IMR-90 (cell line): ENCODE results near the gene RAB1B. TPM values are rescaled to one million over a fixed set of nuclear protein-coding genes. Genes with fewer than 3 reads are reported as not detected.

Experiments
- ATAC-seq: fragments of 200-7000 bp; cut with Tn5 transposase; 2 replicates; pipeline ENCODE4 v1.9.1; 2020; ENCODE audit warnings: low read depth, mild to moderate bottlenecking, moderate library complexity
- BruUV-seq: library from RNA; stranded (reverse); fragments of 400-500 nt; replicated peaks from 2 replicates; lab custom pipeline; 2021; lab: Mats Ljungman, UMichigan
- CTCF ChIA-PET: fragments of 300-600 bp; formaldehyde crosslinking; extraction: SDS; loops from one replicate; lab custom pipeline; 2021; ENCODE audit warnings: antibody characterized with exemption; lab: Yijun Ruan, JAX
- POLR2A ChIA-PET: fragments of 300-600 bp; sonication (Branson Sonifier 250); formaldehyde crosslinking; loops from one replicate; lab custom pipeline; 2022; ENCODE audit warnings: antibody characterized with exemption; ENCODE audit not compliant: unreplicated experiment; lab: Charles Lee
- DNase-seq: peaks from one replicate; pipeline ENCODE4 v3.0.0; 2013
- H2AFZ ChIP-seq: replicated peaks from 2 replicates; pipeline ENCODE3; 2013; ENCODE audit warnings: low read length, mild to moderate bottlenecking; ENCODE audit not compliant: poor library complexity
- H2AK5ac ChIP-seq: 2 replicates; pipeline ENCODE4 v1.6.1; 2013; ENCODE audit warnings: low read depth, low read length, inconsistent platforms
- H2AK9ac ChIP-seq: replicated peaks from 2 replicates; pipeline ENCODE3; 2013; ENCODE audit warnings: mild to moderate bottlenecking, low read depth, low read length, moderate library complexity; ENCODE audit not compliant: poor library complexity
- H2BK120ac ChIP-seq: 2 replicates; pipeline ENCODE4 v1.6.1; 2013; ENCODE audit warnings: low read depth, low read length, inconsistent platforms
- H2BK15ac ChIP-seq: 3 replicates; pipeline ENCODE4 v1.6.1; 2013; ENCODE audit warnings: low read depth, low read length, inconsistent platforms
- H2BK20ac ChIP-seq: 2 replicates; pipeline ENCODE4 v1.6.1; 2013; ENCODE audit warnings: low read depth, mild to moderate bottlenecking, inconsistent platforms, low read length, moderate library complexity
- H2BK5ac ChIP-seq: 2 replicates; pipeline ENCODE4 v1.6.1; 2013; ENCODE audit warnings: mild to moderate bottlenecking, low read depth, low read length, inconsistent platforms; ENCODE audit not compliant: poor library complexity, severe bottlenecking
- H3K14ac ChIP-seq: replicated peaks from 2 replicates; pipeline ENCODE4 v1.6.1; 2013; ENCODE audit warnings: low read depth, low read length, inconsistent platforms
- H3K18ac ChIP-seq: 2 replicates; pipeline ENCODE4 v1.6.1; 2013; ENCODE audit warnings: low read depth, low read length, control low read depth
- H3K23ac ChIP-seq: 2 replicates; pipeline ENCODE4 v1.6.1; 2013; ENCODE audit warnings: low read depth, low read length, inconsistent platforms
- H3K27ac ChIP-seq: 2 replicates; pipeline ENCODE4 v1.5.1; 2013; ENCODE audit warnings: mild to moderate bottlenecking, control low read depth, low read length; ENCODE audit not compliant: insufficient read depth
- H3K27me3 ChIP-seq: 2 replicates; pipeline ENCODE4 v1.6.1; 2013; ENCODE audit warnings: low read length; ENCODE audit not compliant: control insufficient read depth, insufficient read depth
- H3K36me3 ChIP-seq: 2 replicates; pipeline ENCODE4 v1.6.1; 2013; ENCODE audit warnings: low read length, mixed read lengths; ENCODE audit not compliant: control insufficient read depth, insufficient read depth
- H3K4ac ChIP-seq: 2 replicates; pipeline ENCODE4 v1.6.1; 2013; ENCODE audit warnings: low read depth, low read length, inconsistent platforms
- H3K4me1 ChIP-seq: 2 replicates; pipeline ENCODE4 v1.6.1; 2013; ENCODE audit warnings: low read length, mixed read lengths; ENCODE audit not compliant: control insufficient read depth, insufficient read depth
- H3K4me2 ChIP-seq: 2 replicates; pipeline ENCODE4 v1.6.1; 2013; ENCODE audit warnings: low read depth, mild to moderate bottlenecking, control low read depth, low read length, moderate library complexity
- H3K4me3 ChIP-seq: 2 replicates; pipeline ENCODE4 v1.5.1; 2013; ENCODE audit warnings: low read depth, mild to moderate bottlenecking, control low read depth, low read length, moderate library complexity; ENCODE audit not compliant: insufficient read depth
- H3K56ac ChIP-seq: 2 replicates; pipeline ENCODE4 v1.6.1; 2013; ENCODE audit warnings: low read length, inconsistent platforms; ENCODE audit not compliant: insufficient read depth; ENCODE audit errors: extremely low read depth
- H3K79me1 ChIP-seq, 2 experiments: 2 replicates each; pipeline ENCODE4 v1.6.1; 2013; ENCODE audit warnings: low read length in 2 of 2, inconsistent platforms in 1 of 2, low read depth in 1 of 2
- H3K9ac ChIP-seq: 2 replicates; pipeline ENCODE4 v1.6.1; 2013; ENCODE audit warnings: low read depth, low read length, control low read depth
- H3K9me1 ChIP-seq: 2 replicates; pipeline ENCODE4 v1.6.1; 2013; ENCODE audit warnings: low read length, inconsistent platforms; ENCODE audit not compliant: insufficient read depth
- H3K9me3 ChIP-seq: 2 replicates; pipeline ENCODE4 v1.6.1; 2013; ENCODE audit warnings: low read length; ENCODE audit not compliant: control insufficient read depth, insufficient read depth
- H4K20me1 ChIP-seq: 2 replicates; pipeline ENCODE4 v1.6.1; 2013; ENCODE audit warnings: low read length, inconsistent platforms; ENCODE audit not compliant: insufficient read depth
- H4K5ac ChIP-seq: 2 replicates; pipeline ENCODE4 v1.6.1; 2013; ENCODE audit warnings: mild to moderate bottlenecking, low read depth, low read length, control low read depth
- H4K8ac ChIP-seq, 2 experiments: 2 replicates each; pipeline ENCODE4 v1.6.1; 2013; ENCODE audit warnings: low read depth in 2 of 2, low read length in 2 of 2, control low read depth in 1 of 2, inconsistent platforms in 1 of 2
- H4K91ac ChIP-seq: 2 replicates; pipeline ENCODE4 v1.6.1; 2013; ENCODE audit warnings: low read depth, low read length, inconsistent platforms; ENCODE audit not compliant: insufficient read depth
- BHLHE40 ChIP-seq: fragments of 150-350 bp; IDR thresholded peaks from 2 replicates; pipeline ENCODE4 v1.6.1; 2016; ENCODE audit warnings: mild to moderate bottlenecking, low read depth, low read length
- CEBPB ChIP-seq: IDR thresholded peaks from 2 replicates; pipeline ENCODE4 v1.6.1; 2012; ENCODE audit warnings: low read depth, low read length, improper control_type of control experiment
- CHD1 ChIP-seq: IDR thresholded peaks from 2 replicates; pipeline ENCODE4 v1.6.1; 2012; ENCODE audit warnings: low read depth, low read length, improper control_type of control experiment
- FOS ChIP-seq: fragments of 150-350 bp; IDR thresholded peaks from 2 replicates; pipeline ENCODE4 v1.6.1; 2016; ENCODE audit warnings: low read depth, low read length
- MAFK ChIP-seq: IDR thresholded peaks from 2 replicates; pipeline ENCODE4 v1.6.1; 2012; ENCODE audit warnings: low read depth, low read length, improper control_type of control experiment
- MAZ ChIP-seq: IDR thresholded peaks from 2 replicates; pipeline ENCODE4 v1.6.1; 2012; ENCODE audit warnings: low read depth, mild to moderate bottlenecking, low read length, improper control_type of control experiment, moderate library complexity, borderline replicate concordance
- MXI1 ChIP-seq: IDR thresholded peaks from 2 replicates; pipeline ENCODE4 v1.6.1; 2012; ENCODE audit warnings: low read depth, mild to moderate bottlenecking, low read length, moderate library complexity, borderline replicate concordance
- NFE2L2 ChIP-seq: fragments of 150-350 bp; IDR thresholded peaks from 2 replicates; pipeline ENCODE4 v1.6.1; 2016; ENCODE audit warnings: low read depth, mild to moderate bottlenecking, low read length
- POLR2A ChIP-seq: IDR thresholded peaks from 2 replicates; pipeline ENCODE4 v1.6.1; 2012; ENCODE audit warnings: mild to moderate bottlenecking, low read depth, low read length
- RAD21 ChIP-seq: IDR thresholded peaks from 2 replicates; pipeline ENCODE4 v1.6.1; 2012; ENCODE audit warnings: low read length, improper control_type of control experiment
- RCOR1 ChIP-seq: IDR thresholded peaks from 2 replicates; pipeline ENCODE4 v1.6.1; 2012; ENCODE audit warnings: mild to moderate bottlenecking, low read length, improper control_type of control experiment; ENCODE audit not compliant: insufficient replicate concordance
- RFX5 ChIP-seq: IDR thresholded peaks from 2 replicates; pipeline ENCODE4 v1.8.0; 2012; ENCODE audit warnings: low read depth, mild to moderate bottlenecking, low read length, moderate library complexity
- SMC3 ChIP-seq: fragments of 150-350 bp; IDR thresholded peaks from 2 replicates; pipeline ENCODE4 v1.6.1; 2016; ENCODE audit warnings: low read depth, mild to moderate bottlenecking, antibody characterized with exemption, low read length, moderate library complexity
- WGBS, 2 experiments: methylation state at CpG; one replicate each; pipeline versions ENCODE4 v1.1.5 to v1.1.7; 2013; ENCODE audit warnings: missing lambda C conversion rate in 2 of 2; ENCODE audit not compliant: insufficient read length in 1 of 2; ENCODE audit errors: extremely low coverage in 2 of 2; 5-methylcytosine and 5-hydroxymethylcytosine counted together
- dilution Hi-C: fragments of 300-500 bp; cut with HindIII; formaldehyde crosslinking; loops from one replicate; pipeline ENCODE4 v1.14.3; 2018; ENCODE audit warnings: low sequenced_read_pairs; ENCODE audit not compliant: unreplicated experiment
- in situ Hi-C: fragments of 300-500 bp; cut with MboI; formaldehyde crosslinking; loops from 3 replicates; pipeline ENCODE4 v1.14.3; 2019; ENCODE audit warnings: low sequenced_read_pairs, inconsistent platforms, mixed read lengths
- intact Hi-C: fragments of 100-400 bp; cut with micrococcal nuclease; formaldehyde crosslinking; loops from 2 replicates; pipeline ENCODE4 v1.10.0; 2022
- polyA plus RNA-seq, 3 experiments: library from polyadenylated mRNA; depleted of rRNA; stranded (reverse); fragments of >200 nt; gene quantifications; 2 replicates each; pipeline ENCODE4 v1.2.3, GENCODE V29; 2012; ENCODE audit warnings: low replicate concordance in 1 of 3
- total RNA-seq: library from RNA; depleted of rRNA; stranded (reverse); fragments of >200 nt; gene quantifications from 2 replicates; pipeline ENCODE4 v1.2.3, GENCODE V29; 2012
- TF ChIP-seq, protein P1 (sequence below): conservative IDR thresholded peaks from 2 replicates; pipeline ENCODE4 v1.5.1; 2012; ENCODE audit warnings: mild to moderate bottlenecking, low read depth, low read length, improper control_type of control experiment
- TF ChIP-seq, protein P2 (sequence below): fragments of 150-350 bp; IDR thresholded peaks from 2 replicates; pipeline ENCODE4 v1.6.1; 2017; ENCODE audit warnings: mild to moderate bottlenecking, antibody characterized with exemption, low read length, low read depth

RAB1B gene
- total and polyA plus RNA-seq, 2 of the 4 experiments (the other 2 are of a cell fraction) = 83.7 to 248 TPM

DNA sequence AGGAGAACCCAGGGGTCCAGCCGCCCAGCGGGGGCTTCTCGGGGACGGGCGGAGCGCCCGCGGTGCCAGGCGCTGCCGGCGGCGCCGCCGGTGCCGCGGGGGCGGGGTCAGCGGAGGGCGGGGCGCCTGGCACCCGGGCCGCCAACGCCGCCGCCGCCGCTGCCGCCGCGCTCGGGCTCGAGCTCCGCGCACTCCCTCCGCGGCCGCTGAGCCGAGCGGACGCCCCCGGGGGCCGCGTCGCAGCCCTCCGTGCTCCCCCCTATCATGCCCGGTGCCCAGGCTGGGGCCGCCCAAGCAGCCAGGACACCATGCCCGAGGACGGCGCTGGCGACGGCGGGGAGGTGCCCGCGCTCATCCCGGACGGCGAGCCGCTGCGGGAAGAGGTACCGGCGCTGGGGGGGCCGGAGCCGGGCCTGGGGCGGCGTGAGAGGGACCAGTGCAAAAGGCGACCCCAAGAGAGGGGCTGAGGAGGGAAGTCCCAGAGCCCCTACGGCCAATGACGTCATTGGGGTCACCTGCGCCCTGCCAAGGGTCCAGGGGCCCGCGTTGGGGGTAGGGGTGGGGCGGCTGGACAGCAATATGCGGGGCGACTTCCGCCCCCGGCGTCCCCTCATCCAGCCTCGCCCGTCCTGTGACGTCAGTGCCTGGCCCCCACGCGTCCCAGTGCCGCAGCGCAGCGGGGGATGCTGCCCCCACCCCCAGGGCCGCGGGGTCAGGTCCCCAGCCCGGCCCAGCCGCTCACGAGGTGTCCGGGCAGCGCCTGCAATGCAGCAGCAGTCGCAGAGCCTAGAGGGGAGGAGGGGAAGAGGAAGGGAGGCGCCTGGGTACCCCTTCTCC is 23.5 kb downstream of the RAB1B start, which contains the start of gene TMEM151A:
Gene TMEM151A (plus strand): TSS at position 189 of the 837 bp plus-strand sequence. CDS start 120 bp downstream, at position 309.
- Histone ChIP-seq H3K4ac (no peak within 1 kb of the TSS), H4K91ac (no peak within 1 kb of the TSS), H4K20me1 (peaks cover 6% of the 10 kb centered on the region; the same call in 1 of the 2 replicates), H2BK15ac (no peak within 1 kb of the TSS), H3K4me3 (0 out of 2 replicates have a peak within 1 kb of the TSS, but pooled peaks have one; percentile 18), H3K56ac (no peak within 1 kb of the TSS), H3K27ac (no peak within 1 kb of the TSS), H3K18ac (no peak within 1 kb of the TSS), H3K4me1 (peaks cover 11% of the 10 kb centered on the region), H3K36me3 (no peaks in the 10 kb centered on the region), H2BK20ac (no peak within 1 kb of the TSS), H4K8ac (no peak within 1 kb of the TSS), H2AK5ac (no peak within 1 kb of the TSS), H4K5ac (no peak within 1 kb of the TSS), H3K9ac (no peak within 1 kb of the TSS), H3K9me3 (no peaks in the 10 kb centered on the region), H3K79me1 (peaks cover 7 to 18% of the 10 kb centered on the region in 2 experiments; a peak in 3 of 4 replicates), H3K27me3 (peaks cover 40% of the 10 kb centered on the region), H3K4me2 (no peak within 1 kb of the TSS), H3K9me1 (peaks cover 14% of the 10 kb centered on the region), H2BK5ac (no peak within 1 kb of the TSS), H2AFZ (peak within 1 kb of the TSS; percentile 72), H3K14ac (no peak within 1 kb of the TSS), H2AK9ac (no peak within 1 kb of the TSS), H3K23ac (no peak within 1 kb of the TSS), H2BK120ac (no peak within 1 kb of the TSS)
- dilution Hi-C loops (no loop called here), intact Hi-C loops (no loop called here), in situ Hi-C loops (no loop called here)
- ChIA-PET POLR2A (interaction anchor here (0.6 kb wide), 1 partner anchor 12 kb away, joined by 3 read pairs; no protein-coding TSS in a partner anchor), CTCF (no interaction called here)
- ATAC-seq (no peak), DNase-seq (no peak)
- WGBS, 2 experiments = 3% methylated on average over 41 of the region's 95 CpGs; no CpG with 5 or more reads in 1 of the 2 experiments
- BruUV-seq = no TSS peak
- TF ChIP-seq CHD1 (no peak), MXI1 (no peak), MAZ (no peak), NFE2L2 (no peak), RCOR1 (no peak), SMC3 (no peak), CEBPB (no peak), RFX5 (no peak), FOS (no peak), BHLHE40 (no peak), RAD21 (no peak), MAFK (no peak), POLR2A (no peak)
- TF ChIP-seq, protein P1, sequence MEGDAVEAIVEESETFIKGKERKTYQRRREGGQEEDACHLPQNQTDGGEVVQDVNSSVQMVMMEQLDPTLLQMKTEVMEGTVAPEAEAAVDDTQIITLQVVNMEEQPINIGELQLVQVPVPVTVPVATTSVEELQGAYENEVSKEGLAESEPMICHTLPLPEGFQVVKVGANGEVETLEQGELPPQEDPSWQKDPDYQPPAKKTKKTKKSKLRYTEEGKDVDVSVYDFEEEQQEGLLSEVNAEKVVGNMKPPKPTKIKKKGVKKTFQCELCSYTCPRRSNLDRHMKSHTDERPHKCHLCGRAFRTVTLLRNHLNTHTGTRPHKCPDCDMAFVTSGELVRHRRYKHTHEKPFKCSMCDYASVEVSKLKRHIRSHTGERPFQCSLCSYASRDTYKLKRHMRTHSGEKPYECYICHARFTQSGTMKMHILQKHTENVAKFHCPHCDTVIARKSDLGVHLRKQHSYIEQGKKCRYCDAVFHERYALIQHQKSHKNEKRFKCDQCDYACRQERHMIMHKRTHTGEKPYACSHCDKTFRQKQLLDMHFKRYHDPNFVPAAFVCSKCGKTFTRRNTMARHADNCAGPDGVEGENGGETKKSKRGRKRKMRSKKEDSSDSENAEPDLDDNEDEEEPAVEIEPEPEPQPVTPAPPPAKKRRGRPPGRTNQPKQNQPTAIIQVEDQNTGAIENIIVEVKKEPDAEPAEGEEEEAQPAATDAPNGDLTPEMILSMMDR = no peak
- TF ChIP-seq, protein P2, sequence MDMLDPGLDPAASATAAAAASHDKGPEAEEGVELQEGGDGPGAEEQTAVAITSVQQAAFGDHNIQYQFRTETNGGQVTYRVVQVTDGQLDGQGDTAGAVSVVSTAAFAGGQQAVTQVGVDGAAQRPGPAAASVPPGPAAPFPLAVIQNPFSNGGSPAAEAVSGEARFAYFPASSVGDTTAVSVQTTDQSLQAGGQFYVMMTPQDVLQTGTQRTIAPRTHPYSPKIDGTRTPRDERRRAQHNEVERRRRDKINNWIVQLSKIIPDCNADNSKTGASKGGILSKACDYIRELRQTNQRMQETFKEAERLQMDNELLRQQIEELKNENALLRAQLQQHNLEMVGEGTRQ = no peak
